Testis (tissue), 2 donors: ENCODE measurements around the gene ITPR2.

Experiments
- POLR2A ChIP-seq: fragments of 450-650 bp; IDR thresholded peaks from one replicate; pipeline ENCODE4 v1.6.1; 2017; ENCODE audit warnings: antibody characterized with exemption, mild to moderate bottlenecking, moderate library complexity
- TF ChIP-seq, protein P1 (sequence below), 3 experiments: fragments of 450-650 bp in 2 of 3; fragments of 200-600 bp in 1 of 3; sonication (generic) in 1 of 3; IDR thresholded peaks; one replicate each; pipeline ENCODE4 v1.5.1; 2016 to 2019; ENCODE audit warnings: antibody characterized with exemption in 3 of 3, mild to moderate bottlenecking in 2 of 3, moderate library complexity in 1 of 3

- TF ChIP-seq, protein P1, sequence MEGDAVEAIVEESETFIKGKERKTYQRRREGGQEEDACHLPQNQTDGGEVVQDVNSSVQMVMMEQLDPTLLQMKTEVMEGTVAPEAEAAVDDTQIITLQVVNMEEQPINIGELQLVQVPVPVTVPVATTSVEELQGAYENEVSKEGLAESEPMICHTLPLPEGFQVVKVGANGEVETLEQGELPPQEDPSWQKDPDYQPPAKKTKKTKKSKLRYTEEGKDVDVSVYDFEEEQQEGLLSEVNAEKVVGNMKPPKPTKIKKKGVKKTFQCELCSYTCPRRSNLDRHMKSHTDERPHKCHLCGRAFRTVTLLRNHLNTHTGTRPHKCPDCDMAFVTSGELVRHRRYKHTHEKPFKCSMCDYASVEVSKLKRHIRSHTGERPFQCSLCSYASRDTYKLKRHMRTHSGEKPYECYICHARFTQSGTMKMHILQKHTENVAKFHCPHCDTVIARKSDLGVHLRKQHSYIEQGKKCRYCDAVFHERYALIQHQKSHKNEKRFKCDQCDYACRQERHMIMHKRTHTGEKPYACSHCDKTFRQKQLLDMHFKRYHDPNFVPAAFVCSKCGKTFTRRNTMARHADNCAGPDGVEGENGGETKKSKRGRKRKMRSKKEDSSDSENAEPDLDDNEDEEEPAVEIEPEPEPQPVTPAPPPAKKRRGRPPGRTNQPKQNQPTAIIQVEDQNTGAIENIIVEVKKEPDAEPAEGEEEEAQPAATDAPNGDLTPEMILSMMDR (IDR thresholded peaks at IDR 0.05) = no peak
- TF ChIP-seq POLR2A = no peak
These were observed 539.4 kb downstream of the ITPR2 start for GRCh38 chr12:26293612-26294011.
